Fibroblast of the aortic adventitia (primary cell): ENCODE measurements around the gene RARA. TPM values are rescaled to one million over a fixed set of nuclear protein-coding genes. Genes with fewer than 3 reads are reported as not detected.
A peak's percentile ranks its signal among the peaks of the same experiment; 100 is the strongest.

Experiments
- DNase-seq: peaks from one replicate; pipeline ENCODE4 v3.0.0-alpha.2; 2010; ENCODE audit warnings: low read depth
- H3K4me3 ChIP-seq: 2 replicates; pipeline ENCODE4 v1.5.1; 2011; ENCODE audit warnings: low read depth, mild to moderate bottlenecking, control low read depth, low read length, moderate library complexity
- CTCF ChIP-seq: IDR thresholded peaks from 2 replicates; pipeline ENCODE4 v1.5.1; 2011; ENCODE audit warnings: mild to moderate bottlenecking, low read length, control low read depth, inconsistent platforms; ENCODE audit not compliant: insufficient read depth
- total RNA-seq: library from RNA; depleted of rRNA; stranded (reverse); fragments of >200 nt; gene quantifications from 2 replicates; pipeline ENCODE4 v1.2.3, GENCODE V29; 2012; ENCODE audit warnings: low replicate concordance

The RARA gene
- total RNA-seq, 1 donor: 25.2 TPM

DNA sequence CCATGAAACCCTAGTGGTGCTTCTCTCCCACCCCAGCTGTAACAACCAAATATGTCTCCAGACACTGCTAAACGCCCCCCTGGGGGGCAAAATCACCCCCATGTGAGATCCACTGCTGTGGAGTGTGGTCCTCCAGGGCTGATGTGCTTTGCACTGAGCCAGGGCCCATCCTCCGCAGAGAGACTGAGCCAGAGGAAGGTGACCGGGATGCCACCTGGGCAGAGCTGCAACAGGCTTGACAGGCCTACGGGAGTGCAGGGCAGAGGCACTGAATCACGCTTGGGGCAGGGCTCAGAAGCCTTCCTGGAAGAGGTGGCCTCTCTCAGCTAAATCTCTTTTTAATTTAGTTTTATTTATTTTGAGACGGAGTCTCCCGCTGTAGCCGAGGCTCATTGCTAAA, 51.1 kb downstream of the RARA start:
- no peak for DNase-seq
- no peak overlapping the region for H3K4me3 ChIP-seq
- no peak for TF ChIP-seq CTCF

DNA sequence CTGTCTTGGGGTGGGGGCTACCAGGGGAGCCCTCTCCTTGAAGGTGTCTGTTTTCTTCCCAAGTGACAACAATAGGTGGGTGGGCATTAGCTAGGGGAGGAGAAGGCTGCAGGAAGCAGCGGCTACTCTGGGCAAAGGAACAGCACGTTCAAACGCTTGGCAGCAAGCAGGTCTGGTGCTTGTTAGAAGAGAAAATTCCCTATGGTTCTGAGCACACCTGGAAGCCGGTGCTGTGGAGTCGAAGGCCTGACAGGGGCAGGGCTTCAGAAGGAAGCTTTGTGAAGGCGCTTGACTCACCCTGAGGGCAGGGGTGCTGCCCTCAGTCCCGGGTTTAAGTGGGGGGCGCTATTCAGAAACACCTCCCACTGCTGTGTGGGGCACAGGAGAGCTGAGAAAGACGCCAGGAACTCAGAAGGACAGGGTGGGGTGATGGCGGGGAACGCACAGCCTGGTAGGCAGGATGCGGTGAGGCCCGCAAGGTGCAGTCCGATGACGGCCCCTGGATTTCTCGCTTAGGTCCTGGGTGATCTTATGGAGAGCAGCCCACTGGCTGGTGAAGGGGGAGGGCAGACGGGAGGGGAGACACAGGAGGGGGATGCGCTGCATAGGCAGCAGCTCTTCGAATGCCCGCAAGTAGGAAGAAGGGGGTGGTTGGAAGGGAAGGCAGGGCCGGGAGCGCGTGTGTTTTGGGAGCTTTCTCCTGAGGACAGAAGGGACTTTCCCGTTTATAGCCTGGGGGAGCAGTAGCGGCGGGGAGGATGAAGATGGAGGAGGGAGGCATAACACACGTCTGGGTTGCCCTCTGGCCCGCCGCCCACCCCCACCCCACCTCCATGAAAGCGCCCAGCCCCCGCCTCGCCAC, 52.3 kb downstream of the RARA start:
- no peak overlapping the region for H3K4me3 ChIP-seq
- DNase-seq: no peak
- no peak for TF ChIP-seq CTCF

- no peak for DNase-seq
- TF ChIP-seq CTCF: no peak
- H3K4me3 ChIP-seq: peak overlapping the region; percentile 64
These were observed 53.1 kb downstream of the RARA start for GRCh38 chr17:40361925-40362695.

DNA sequence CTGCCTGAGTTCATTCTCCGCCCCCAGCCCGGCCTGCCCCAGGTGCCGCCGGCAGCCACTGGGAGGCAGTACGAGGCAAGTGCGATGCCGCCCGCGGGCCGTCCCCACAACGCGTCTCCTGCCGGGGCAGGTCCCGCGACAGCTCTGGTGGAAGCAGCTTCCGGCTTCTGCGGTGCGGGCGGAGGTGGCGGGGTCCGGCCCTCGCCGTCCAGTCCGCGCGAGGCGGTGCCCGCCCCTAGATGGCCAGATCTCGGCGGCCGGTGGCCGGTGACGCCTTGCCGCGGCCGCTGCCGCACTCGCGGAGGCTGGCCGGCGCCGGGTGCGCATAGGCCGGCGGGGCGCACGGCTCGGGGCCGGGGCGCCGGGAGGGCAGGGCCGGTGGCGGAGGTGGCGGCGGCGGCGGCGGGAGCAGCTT, 53.7 kb downstream of the RARA start:
- peak; percentile 72 for TF ChIP-seq CTCF
- DNase-seq: peak; percentile 61
- peak overlapping the region; percentile 64 for H3K4me3 ChIP-seq

DNA sequence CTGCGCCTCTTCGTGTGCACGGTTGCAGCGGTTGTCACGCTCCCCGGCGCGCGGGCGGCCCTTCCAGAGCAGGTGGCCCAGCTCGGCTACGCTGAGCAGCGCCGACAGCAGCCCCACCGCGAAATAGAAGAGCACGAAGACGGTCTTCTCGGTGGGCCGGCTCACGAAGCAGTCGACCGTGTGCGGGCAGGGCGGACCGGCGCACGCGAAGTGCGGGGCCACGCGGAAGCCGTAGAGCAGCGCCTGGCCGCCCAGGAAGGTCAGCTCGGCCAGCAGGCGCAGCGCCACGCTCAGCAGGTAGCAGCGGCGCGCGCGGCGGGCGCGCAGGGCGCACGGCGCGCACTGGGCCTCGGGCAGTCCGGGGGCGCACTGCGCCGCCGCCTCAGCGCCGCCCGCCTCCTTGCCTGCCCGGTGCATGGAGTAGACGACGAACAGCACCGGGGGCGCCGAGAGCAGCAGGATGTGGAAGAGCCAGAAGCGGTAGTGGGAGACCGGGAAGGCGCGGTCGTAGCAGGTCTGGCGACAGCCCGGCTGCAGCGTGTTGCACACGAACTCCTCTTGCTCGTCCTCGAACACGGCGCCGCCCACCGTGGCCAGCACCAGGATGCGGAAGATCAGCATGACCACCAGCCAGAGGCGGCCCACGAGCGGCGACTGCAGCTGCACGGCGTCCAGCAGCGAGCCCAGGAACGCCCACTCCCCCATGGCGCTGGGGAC, 54.3 kb downstream of the RARA start:
- DNase-seq: no peak
- peak overlapping the region; percentile 64 for H3K4me3 ChIP-seq
- TF ChIP-seq CTCF: no peak

DNA sequence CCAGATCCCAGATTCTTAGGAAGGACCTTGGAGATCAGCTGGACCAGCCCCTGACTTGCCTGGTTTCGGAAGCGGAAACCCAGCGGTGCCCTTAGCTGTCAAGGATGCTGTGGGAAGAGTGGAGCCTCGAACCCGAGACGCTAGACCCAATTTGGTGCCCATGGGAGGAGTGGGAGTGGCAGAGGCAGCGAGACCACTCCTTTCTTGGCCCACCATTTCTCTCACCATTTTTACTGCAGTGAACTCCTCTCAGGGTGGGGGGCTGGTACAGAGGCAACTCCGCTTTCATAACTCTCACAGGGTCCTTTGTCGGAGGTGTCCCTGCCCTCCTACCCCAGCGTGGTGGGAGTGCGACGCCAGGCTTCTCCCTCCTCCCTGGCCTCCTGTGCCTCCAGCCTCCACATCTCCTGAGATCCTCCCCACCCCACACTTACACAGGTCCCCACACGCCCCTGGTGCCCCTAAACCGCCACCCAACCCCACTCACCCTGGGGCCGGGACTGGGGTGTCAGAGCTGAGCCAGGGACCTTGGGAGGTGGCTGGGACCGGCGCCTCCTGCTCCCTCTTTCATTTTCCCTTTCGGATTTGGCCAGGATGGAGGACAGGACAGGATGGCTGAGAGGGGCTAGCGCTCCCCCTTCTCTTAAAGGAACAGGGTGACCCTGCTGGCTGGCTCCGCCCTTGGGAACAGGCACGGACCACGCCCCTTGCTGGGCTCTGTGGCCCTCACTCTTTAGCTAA, 55.3 kb downstream of the RARA start, which contains the start of gene GJD3:
GJD3 (minus strand) TSS at position 617 of the 741 bp plus-strand sequence. CDS start 922 bp downstream, outside the sequence.
- no peak for DNase-seq
- peak within 1 kb of the TSS; percentile 64 for H3K4me3 ChIP-seq
- TF ChIP-seq CTCF: no peak
